GM23338 (cell line): ENCODE data around the gene RBM19.

Experiments used
- EZH2 ChIP-seq: fragments of 200-600 bp; sonication (generic); IDR thresholded peaks from one replicate; pipeline ENCODE4 v1.8.0; 2017; ENCODE audit warnings: antibody characterized with exemption, mild to moderate bottlenecking, low read depth; ENCODE audit not compliant: unreplicated experiment
- TF ChIP-seq, protein P1 (sequence below), 2 experiments: fragments of 200-600 bp in 1 of 2; sonication (generic) in 1 of 2; conservative IDR thresholded peaks; 2 replicates each; pipeline versions ENCODE4 v1.5.1 to v1.6.1; 2016 to 2017; ENCODE audit warnings: antibody characterized with exemption in 2 of 2, low read depth in 2 of 2, mild to moderate bottlenecking in 2 of 2, moderate library complexity in 1 of 2
- TF ChIP-seq, protein P2 (sequence below): IDR thresholded peaks from one replicate; pipeline ENCODE4 v1.6.1; 2018; ENCODE audit warnings: antibody characterized with exemption; ENCODE audit not compliant: unreplicated experiment

DNA sequence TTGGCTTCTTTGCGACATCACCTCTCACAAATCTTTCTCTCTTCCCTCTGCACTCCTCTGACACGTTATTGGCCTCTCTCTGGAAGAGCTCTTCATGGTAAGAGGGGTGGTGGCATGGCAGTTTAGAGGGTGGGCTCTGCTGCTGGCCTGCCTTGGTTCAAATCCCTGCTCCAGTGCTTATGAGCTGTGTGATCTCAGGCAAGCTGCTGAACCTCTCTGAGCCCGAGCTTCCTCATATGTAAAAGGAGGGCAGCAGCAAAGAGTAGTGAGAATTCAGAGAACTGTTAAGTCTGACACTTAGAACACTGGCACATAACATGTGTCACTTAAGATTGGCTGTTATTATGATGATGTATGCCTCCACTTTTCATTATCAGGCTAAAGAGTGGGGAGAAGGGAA lies 118.3 kb downstream of the RBM19 start:
- TF ChIP-seq, protein P1, sequence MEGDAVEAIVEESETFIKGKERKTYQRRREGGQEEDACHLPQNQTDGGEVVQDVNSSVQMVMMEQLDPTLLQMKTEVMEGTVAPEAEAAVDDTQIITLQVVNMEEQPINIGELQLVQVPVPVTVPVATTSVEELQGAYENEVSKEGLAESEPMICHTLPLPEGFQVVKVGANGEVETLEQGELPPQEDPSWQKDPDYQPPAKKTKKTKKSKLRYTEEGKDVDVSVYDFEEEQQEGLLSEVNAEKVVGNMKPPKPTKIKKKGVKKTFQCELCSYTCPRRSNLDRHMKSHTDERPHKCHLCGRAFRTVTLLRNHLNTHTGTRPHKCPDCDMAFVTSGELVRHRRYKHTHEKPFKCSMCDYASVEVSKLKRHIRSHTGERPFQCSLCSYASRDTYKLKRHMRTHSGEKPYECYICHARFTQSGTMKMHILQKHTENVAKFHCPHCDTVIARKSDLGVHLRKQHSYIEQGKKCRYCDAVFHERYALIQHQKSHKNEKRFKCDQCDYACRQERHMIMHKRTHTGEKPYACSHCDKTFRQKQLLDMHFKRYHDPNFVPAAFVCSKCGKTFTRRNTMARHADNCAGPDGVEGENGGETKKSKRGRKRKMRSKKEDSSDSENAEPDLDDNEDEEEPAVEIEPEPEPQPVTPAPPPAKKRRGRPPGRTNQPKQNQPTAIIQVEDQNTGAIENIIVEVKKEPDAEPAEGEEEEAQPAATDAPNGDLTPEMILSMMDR (conservative IDR thresholded peaks at IDR 0.05; ENCODE audit: low read depth in 2 of 2), result no peak
- TF ChIP-seq, protein P2, sequence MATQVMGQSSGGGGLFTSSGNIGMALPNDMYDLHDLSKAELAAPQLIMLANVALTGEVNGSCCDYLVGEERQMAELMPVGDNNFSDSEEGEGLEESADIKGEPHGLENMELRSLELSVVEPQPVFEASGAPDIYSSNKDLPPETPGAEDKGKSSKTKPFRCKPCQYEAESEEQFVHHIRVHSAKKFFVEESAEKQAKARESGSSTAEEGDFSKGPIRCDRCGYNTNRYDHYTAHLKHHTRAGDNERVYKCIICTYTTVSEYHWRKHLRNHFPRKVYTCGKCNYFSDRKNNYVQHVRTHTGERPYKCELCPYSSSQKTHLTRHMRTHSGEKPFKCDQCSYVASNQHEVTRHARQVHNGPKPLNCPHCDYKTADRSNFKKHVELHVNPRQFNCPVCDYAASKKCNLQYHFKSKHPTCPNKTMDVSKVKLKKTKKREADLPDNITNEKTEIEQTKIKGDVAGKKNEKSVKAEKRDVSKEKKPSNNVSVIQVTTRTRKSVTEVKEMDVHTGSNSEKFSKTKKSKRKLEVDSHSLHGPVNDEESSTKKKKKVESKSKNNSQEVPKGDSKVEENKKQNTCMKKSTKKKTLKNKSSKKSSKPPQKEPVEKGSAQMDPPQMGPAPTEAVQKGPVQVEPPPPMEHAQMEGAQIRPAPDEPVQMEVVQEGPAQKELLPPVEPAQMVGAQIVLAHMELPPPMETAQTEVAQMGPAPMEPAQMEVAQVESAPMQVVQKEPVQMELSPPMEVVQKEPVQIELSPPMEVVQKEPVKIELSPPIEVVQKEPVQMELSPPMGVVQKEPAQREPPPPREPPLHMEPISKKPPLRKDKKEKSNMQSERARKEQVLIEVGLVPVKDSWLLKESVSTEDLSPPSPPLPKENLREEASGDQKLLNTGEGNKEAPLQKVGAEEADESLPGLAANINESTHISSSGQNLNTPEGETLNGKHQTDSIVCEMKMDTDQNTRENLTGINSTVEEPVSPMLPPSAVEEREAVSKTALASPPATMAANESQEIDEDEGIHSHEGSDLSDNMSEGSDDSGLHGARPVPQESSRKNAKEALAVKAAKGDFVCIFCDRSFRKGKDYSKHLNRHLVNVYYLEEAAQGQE, result no peak
- TF ChIP-seq EZH2, result no peak
